Measurements from ENCODE around the gene SLC16A5.

The SLC16A5 gene

GRCh38 chr17:75098861-75099260 is 11.1 kb downstream of the SLC16A5 start:
- TF ChIP-seq SP1 (IDR thresholded peaks at IDR 0.05) (no peak), SUZ12 (IDR thresholded peaks at IDR 0.05) (no peak), NFRKB (IDR thresholded peaks at IDR 0.05) (no peak), ZNF384 (IDR thresholded peaks at IDR 0.05) (no peak), TARDBP (IDR thresholded peaks at IDR 0.05) (no peak), L3MBTL2 (conservative IDR thresholded peaks at IDR 0.05) (no peak), CTBP1 (IDR thresholded peaks at IDR 0.05; ENCODE audit: borderline replicate concordance) (no peak), FOXM1 (IDR thresholded peaks at IDR 0.05; ENCODE audit: borderline replicate concordance) (no peak), BHLHE40 (IDR thresholded peaks at IDR 0.05; ENCODE audit: borderline replicate concordance) (no peak), ELF4 (IDR thresholded peaks at IDR 0.05) (no peak), ARNT (IDR thresholded peaks at IDR 0.05) (no peak), HDGF (IDR thresholded peaks at IDR 0.05; ENCODE audit: borderline replicate concordance) (no peak), FOXA1 (IDR thresholded peaks at IDR 0.05) (no peak)
- CTCF ChIA-PET, result interaction anchor here (0.8 to 1.2 kb wide), 2 partner anchors 12 to 15 kb away, joined by 3 read pairs; no protein-coding TSS in a partner anchor
- POLR2A ChIA-PET, result interaction anchor here (0.6 to 0.9 kb wide), 4 partner anchors 11 to 797 kb away, joined by 3 read pairs; partner anchors contain the start of genes ARMC7 and MIF4GD
- no peak for DNase-seq (ENCODE audit: extremely low spot score)

DNA sequence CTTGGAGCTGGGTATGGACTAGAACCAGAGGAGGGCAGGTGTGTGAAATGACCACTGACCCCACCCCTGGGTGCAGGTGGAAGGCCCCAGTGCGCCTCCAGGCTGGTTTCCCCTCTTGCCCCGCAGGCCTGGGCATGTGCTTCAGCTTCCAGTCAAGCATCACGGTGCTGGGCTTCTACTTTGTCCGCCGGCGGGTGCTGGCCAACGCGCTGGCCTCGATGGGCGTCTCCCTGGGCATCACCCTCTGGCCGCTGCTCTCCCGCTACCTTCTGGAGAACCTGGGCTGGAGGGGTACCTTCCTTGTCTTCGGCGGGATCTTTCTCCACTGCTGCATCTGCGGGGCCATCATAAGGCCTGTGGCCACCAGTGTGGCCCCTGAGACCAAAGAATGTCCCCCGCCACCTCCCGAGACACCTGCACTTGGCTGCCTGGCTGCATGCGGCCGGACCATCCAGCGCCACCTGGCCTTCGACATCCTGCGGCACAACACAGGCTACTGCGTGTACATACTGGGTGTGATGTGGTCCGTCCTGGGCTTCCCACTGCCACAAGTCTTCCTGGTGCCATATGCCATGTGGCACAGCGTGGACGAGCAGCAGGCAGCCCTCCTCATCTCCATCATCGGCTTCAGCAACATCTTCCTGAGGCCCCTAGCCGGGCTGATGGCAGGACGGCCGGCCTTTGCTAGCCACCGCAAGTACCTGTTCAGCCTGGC is 12.3 kb downstream of the SLC16A5 start:
- TF ChIP-seq NFRKB (IDR thresholded peaks at IDR 0.05) (no peak), L3MBTL2 (conservative IDR thresholded peaks at IDR 0.05) (no peak), HDGF (IDR thresholded peaks at IDR 0.05; ENCODE audit: borderline replicate concordance) (no peak), CTBP1 (IDR thresholded peaks at IDR 0.05; ENCODE audit: borderline replicate concordance) (no peak), FOXK2 (IDR thresholded peaks at IDR 0.05) (no peak), BHLHE40 (IDR thresholded peaks at IDR 0.05; ENCODE audit: borderline replicate concordance) (no peak), LEF1 (IDR thresholded peaks at IDR 0.05; ENCODE audit: borderline replicate concordance) (no peak)
- POLR2A ChIA-PET, result interaction anchor here (0.9 kb wide), 1 partner anchor 87 kb away, joined by 3 read pairs; no protein-coding TSS in a partner anchor
- CTCF ChIA-PET, result interaction anchor here (0.8 kb wide), 1 partner anchor 13 kb away, joined by 3 read pairs; no protein-coding TSS in a partner anchor
- no peak for DNase-seq (ENCODE audit: extremely low spot score)

DNA sequence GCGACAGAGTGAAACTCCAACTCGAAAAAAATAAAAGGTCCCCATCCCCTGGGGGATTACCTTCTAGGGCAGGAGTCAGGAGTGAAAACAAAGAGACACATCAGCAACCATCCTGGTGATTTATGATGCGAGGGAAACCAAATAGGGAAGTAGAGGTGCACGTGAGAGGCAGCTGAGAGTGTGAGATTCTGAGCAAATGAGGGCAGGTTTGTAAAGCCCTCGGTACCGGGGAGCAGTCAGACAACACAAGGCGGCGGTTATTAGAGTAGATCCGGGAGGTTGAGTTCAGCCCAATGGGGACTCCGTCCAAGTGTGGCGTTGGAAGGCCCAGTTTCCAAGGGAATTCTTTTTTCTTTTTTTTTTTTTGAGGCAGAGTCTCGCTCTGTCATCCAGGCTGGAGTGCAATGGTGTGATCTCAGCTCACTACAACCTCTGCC is 14.6 kb downstream of the SLC16A5 start:
- ChIA-PET CTCF (interaction anchor here (0.6 to 0.7 kb wide), 2 partner anchors 137 to 141 kb away, joined by 3 to 4 read pairs; no protein-coding TSS in a partner anchor), POLR2A (no interaction called here)
- no peak for DNase-seq (ENCODE audit: extremely low spot score)
- no peak for TF ChIP-seq LEF1 (IDR thresholded peaks at IDR 0.05; ENCODE audit: borderline replicate concordance)
- peak; percentile 68 for TF ChIP-seq PKNOX1 (IDR thresholded peaks at IDR 0.05)

- ChIA-PET POLR2A (interaction anchor here (1.0 to 1.9 kb wide), 4 partner anchors 16 to 92 kb away, joined by 3 to 18 read pairs (median 4); partner anchors contain the start of genes MRPL58, NT5C and SLC16A5), CTCF (interaction anchor here (0.5 to 2.7 kb wide), 6 partner anchors 8 to 310 kb away, joined by 3 to 21 read pairs (median 6); partner anchors contain the start of gene NT5C)
- DNase-seq (ENCODE audit: extremely low spot score), result no peak
- TF ChIP-seq ZNF384 (IDR thresholded peaks at IDR 0.05) (0 out of 2 replicates have a peak, but pooled peaks have one; percentile 21), ELF4 (IDR thresholded peaks at IDR 0.05) (no peak)
These were observed 16.1 kb downstream of the SLC16A5 start for GRCh38 chr17:75103601-75104554.

DNA sequence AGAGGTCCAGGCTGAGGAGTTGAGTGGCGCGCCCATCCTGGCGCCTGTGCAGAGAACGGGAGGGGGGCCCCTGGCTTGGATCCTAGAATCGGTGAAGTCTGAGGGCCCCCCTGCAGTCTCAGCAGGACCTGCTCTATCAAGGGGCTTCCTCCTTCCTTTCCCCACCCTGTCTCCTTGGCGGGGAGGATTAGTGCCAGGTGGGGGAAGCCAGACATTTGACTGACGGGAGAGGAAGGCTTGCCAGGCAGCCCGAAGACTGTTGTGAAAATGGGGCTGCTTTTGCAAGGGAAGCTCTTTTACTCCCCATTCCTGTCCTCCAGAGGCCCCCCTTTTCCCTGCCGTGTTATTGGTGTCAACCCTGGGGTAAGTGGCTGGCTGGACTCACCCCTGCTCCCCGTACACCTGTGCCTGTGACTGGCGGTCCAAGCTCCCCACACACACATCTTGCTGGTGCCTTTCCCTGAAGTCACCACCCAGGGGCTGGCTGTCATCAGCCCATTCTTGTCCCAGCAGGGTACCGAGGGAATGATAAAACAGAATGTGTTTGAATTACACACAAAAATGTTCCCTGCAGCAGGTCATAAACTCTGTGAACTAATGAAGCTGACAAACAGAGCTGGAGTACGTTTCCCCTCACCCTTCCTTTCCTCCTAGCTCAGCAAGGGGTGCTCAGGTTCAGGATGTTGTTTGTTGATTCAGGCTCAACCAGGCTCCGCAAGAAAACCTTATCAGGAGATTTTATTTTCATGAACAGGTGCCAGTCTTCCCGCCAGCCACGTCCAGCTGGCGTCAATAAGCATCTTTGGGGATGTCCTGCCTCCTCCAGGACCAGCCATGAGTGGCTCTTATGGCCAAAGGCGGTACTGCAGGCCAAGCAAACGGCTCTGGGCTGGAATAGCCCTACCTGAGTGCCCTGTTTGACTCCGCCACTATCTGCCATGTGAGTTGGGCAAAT is 17.6 kb downstream of the SLC16A5 start:
- POLR2A ChIA-PET, result interaction anchor here (0.9 to 1.9 kb wide), 7 partner anchors 10 to 134 kb away, joined by 3 to 18 read pairs (median 5); partner anchors contain the start of genes MRPL58, NT5C and SLC16A5
- TF ChIP-seq NFRKB (IDR thresholded peaks at IDR 0.05), result no peak
- peak; percentile 52 for TF ChIP-seq PKNOX1 (IDR thresholded peaks at IDR 0.05)
- peak; percentile 90 for TF ChIP-seq CTBP1 (IDR thresholded peaks at IDR 0.05; ENCODE audit: borderline replicate concordance)
- CTCF ChIA-PET, result interaction anchor here (0.5 to 2.7 kb wide), 24 partner anchors 9 to 167 kb away, joined by 3 to 21 read pairs (median 4); partner anchors contain the start of genes MRPL58 and NT5C
- peak; percentile 83 for DNase-seq (ENCODE audit: extremely low spot score)

DNA sequence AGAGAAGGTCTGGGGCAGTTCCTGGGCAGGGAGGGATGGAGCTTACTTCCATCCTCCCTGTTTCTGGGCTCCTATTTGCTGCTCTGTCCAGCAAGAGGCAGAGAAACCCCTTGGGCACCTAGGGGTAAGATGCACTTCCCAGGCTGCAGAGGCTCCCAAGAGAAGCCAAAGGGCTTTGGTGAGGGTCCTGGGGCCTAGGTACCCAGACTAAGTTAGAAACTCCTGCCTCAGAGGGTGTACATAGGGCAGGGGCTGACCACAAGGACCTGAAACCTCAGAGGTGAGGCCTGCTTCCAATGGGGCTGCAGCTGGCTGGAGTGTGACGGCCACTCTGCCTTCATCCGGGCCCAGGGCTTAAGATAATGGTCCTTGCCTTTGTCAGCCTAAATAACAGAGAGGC is 20.4 kb downstream of the SLC16A5 start:
- ChIA-PET CTCF (interaction anchor here (0.5 kb wide), 1 partner anchor 25 kb away, joined by 3 read pairs; no protein-coding TSS in a partner anchor), POLR2A (interaction anchor here (1.5 kb wide), 1 partner anchor 75 kb away, joined by 3 read pairs; no protein-coding TSS in a partner anchor)
- TF ChIP-seq BHLHE40 (IDR thresholded peaks at IDR 0.05; ENCODE audit: borderline replicate concordance) (no peak), FOXK2 (IDR thresholded peaks at IDR 0.05) (no peak), CTBP1 (IDR thresholded peaks at IDR 0.05; ENCODE audit: borderline replicate concordance) (no peak), SUZ12 (IDR thresholded peaks at IDR 0.05) (no peak), TARDBP (IDR thresholded peaks at IDR 0.05) (no peak), FOXA1 (IDR thresholded peaks at IDR 0.05) (no peak), L3MBTL2 (conservative IDR thresholded peaks at IDR 0.05) (no peak), NFRKB (IDR thresholded peaks at IDR 0.05) (no peak), HDGF (IDR thresholded peaks at IDR 0.05; ENCODE audit: borderline replicate concordance) (no peak), LEF1 (IDR thresholded peaks at IDR 0.05; ENCODE audit: borderline replicate concordance) (no peak), ELF4 (IDR thresholded peaks at IDR 0.05) (no peak), PKNOX1 (IDR thresholded peaks at IDR 0.05) (no peak)
- no peak for DNase-seq (ENCODE audit: extremely low spot score)

Data from HEK293T (cell line).